A673 (cell line): ENCODE results near the gene EIF2D. TPM values are rescaled to one million over a fixed set of nuclear protein-coding genes. Genes with fewer than 3 reads are reported as not detected.

ENCODE experiments used
- BruUV-seq: library from RNA; stranded (reverse); fragments of 400-500 nt; replicated peaks from 2 replicates; lab custom pipeline; 2021; lab: Mats Ljungman, UMichigan
- CTCF ChIA-PET: fragments of 300-600 bp; sonication (Branson Sonifier 250); formaldehyde crosslinking; loops from one replicate; lab custom pipeline; 2022; ENCODE audit warnings: antibody characterized with exemption; lab: Charles Lee
- POLR2A ChIA-PET: fragments of 300-600 bp; sonication (Branson Sonifier 250); formaldehyde crosslinking; loops from one replicate; lab custom pipeline; 2022; ENCODE audit warnings: antibody characterized with exemption; ENCODE audit not compliant: low non-redundant PET; lab: Charles Lee
- DNase-seq: peaks from one replicate; pipeline ENCODE4 v3.0.0-alpha.2; 2015; ENCODE audit warnings: low spot score
- H3K27ac ChIP-seq: fragments of 200-600 bp; sonication (generic); 2 replicates; pipeline ENCODE4 v1.5.1; 2016; ENCODE audit warnings: mixed run types, low read depth, mild to moderate bottlenecking, mixed read lengths, antibody characterized with exemption, low read length; ENCODE audit not compliant: poor library complexity, severe bottlenecking
- H3K27me3 ChIP-seq: fragments of 200-600 bp; sonication (generic); replicated peaks from 2 replicates; pipeline ENCODE4 v1.6.1; 2017; ENCODE audit warnings: mixed run types, low read depth, mild to moderate bottlenecking, mixed read lengths, antibody characterized with exemption, low read length; ENCODE audit not compliant: insufficient read depth, poor library complexity
- H3K36me3 ChIP-seq: fragments of 200-600 bp; sonication (generic); 2 replicates; pipeline ENCODE4 v1.6.1; 2016; ENCODE audit warnings: mixed run types, mild to moderate bottlenecking, mixed read lengths, antibody characterized with exemption, low read length; ENCODE audit not compliant: insufficient read depth, poor library complexity, severe bottlenecking
- H3K4me1 ChIP-seq: fragments of 200-600 bp; sonication (generic); 2 replicates; pipeline ENCODE4 v1.6.1; 2017; ENCODE audit warnings: mixed run types, mild to moderate bottlenecking, mixed read lengths, antibody characterized with exemption, low read length; ENCODE audit not compliant: insufficient read depth, poor library complexity, severe bottlenecking
- H3K4me3 ChIP-seq: fragments of 200-600 bp; sonication (generic); 2 replicates; pipeline ENCODE4 v1.5.1; 2016; ENCODE audit warnings: low read depth, mixed run types, mild to moderate bottlenecking, mixed read lengths, low read length; ENCODE audit not compliant: poor library complexity, severe bottlenecking
- H3K9me3 ChIP-seq: fragments of 200-600 bp; sonication (generic); 2 replicates; pipeline ENCODE4 v1.6.1; 2016; ENCODE audit warnings: mixed run types, low read depth, mild to moderate bottlenecking, mixed read lengths, antibody characterized with exemption, low read length; ENCODE audit not compliant: poor library complexity, severe bottlenecking
- EZH2 ChIP-seq: fragments of 200-600 bp; sonication (generic); IDR thresholded peaks from 2 replicates; pipeline ENCODE4 v1.6.1; 2017; ENCODE audit warnings: borderline replicate concordance, low read depth, mild to moderate bottlenecking, mixed read lengths, antibody characterized with exemption, low read length; ENCODE audit not compliant: poor library complexity, severe bottlenecking
- intact Hi-C: fragments of 100-400 bp; cut with micrococcal nuclease; formaldehyde crosslinking; loops from one replicate; pipeline ENCODE4 v1.10.0; 2022; ENCODE audit not compliant: unreplicated experiment
- total RNA-seq: library from RNA; stranded (reverse); gene quantifications from 2 replicates; pipeline ENCODE4 v1.2.3, GENCODE V29; 2021
- TF ChIP-seq, protein P1 (sequence below): fragments of 300-800, 200-600 bp; sonication (generic); conservative IDR thresholded peaks from 2 replicates; pipeline ENCODE4 v1.5.1; 2017; ENCODE audit warnings: low read depth, mild to moderate bottlenecking, antibody characterized with exemption, low read length, moderate library complexity, mixed read lengths

EIF2D gene
- total RNA-seq, 1 experiment from 2014 or later: 32.6 TPM

DNA sequence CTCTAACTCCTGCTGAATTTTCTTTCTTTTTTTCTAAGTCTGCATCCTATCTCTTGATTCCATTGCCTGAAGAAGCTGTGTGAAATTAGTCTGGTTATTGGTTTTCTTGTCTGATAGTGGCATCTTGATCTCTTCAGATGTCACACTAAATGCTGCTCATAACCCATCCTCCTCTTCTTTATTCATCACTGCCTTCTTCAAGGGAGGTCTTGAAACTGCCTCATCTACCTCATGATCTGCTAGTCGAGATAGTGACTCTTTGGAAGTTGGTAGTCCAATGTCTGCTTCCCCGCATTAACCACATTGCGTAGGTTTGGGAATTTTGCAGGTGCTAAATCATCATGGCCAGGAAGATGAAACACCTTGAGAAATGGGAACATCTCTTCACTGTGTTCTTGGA is 38.7 kb upstream of the EIF2D start:
- BruUV-seq: no TSS peak
- Histone ChIP-seq H3K9me3 (no peaks in the 10 kb centered on the region), H3K27me3 (no peaks in the 10 kb centered on the region), H3K4me1 (no peaks in the 10 kb centered on the region), H3K36me3 (peaks cover 27% of the 10 kb centered on the region), H3K4me3 (no peak overlapping the region), H3K27ac (no peak overlapping the region)
- TF ChIP-seq, protein P1, sequence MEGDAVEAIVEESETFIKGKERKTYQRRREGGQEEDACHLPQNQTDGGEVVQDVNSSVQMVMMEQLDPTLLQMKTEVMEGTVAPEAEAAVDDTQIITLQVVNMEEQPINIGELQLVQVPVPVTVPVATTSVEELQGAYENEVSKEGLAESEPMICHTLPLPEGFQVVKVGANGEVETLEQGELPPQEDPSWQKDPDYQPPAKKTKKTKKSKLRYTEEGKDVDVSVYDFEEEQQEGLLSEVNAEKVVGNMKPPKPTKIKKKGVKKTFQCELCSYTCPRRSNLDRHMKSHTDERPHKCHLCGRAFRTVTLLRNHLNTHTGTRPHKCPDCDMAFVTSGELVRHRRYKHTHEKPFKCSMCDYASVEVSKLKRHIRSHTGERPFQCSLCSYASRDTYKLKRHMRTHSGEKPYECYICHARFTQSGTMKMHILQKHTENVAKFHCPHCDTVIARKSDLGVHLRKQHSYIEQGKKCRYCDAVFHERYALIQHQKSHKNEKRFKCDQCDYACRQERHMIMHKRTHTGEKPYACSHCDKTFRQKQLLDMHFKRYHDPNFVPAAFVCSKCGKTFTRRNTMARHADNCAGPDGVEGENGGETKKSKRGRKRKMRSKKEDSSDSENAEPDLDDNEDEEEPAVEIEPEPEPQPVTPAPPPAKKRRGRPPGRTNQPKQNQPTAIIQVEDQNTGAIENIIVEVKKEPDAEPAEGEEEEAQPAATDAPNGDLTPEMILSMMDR: no peak
- no peak for TF ChIP-seq EZH2
- POLR2A ChIA-PET: no interaction called here
- intact Hi-C loops: no loop called here
- DNase-seq: no peak
- CTCF ChIA-PET: interaction anchor here (0.6 kb wide), 1 partner anchor 38 kb away, joined by 3 read pairs; no protein-coding TSS in a partner anchor

DNA sequence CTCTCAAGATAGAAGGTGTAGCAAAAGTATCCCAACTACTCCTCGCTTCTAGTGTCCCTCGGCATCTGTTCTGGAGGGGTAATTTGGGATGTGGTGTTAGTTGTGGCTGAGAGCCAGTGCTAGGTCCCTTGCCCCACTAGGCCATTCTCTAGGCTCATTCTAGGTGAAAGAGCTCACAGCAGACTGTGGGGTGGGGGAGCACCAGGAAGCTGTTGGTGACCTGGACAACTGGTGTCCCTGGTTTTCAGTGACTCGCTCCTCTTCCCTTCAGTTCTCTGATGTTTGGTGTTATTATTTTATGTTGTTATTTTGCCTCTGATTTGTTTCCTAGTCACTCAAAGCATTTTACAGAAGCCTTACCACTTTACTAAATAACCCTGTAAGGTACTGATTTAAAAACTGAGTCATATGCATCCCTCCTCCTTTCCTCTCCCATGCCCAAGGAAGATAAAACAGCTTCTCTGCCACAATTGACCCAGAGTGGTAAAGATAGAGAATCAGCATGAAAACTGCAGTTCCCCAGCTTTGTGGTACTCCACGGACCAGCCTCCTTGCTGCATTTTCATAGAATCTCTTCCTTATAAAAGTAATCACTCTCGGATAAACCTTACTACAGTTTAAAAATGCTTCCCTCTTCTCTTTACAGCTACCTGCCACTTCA is 37.1 kb upstream of the EIF2D start:
- BruUV-seq: no TSS peak
- TF ChIP-seq, protein P1: no peak
- TF ChIP-seq EZH2: no peak
- ChIA-PET CTCF (interaction anchor here (1.0 kb wide), 1 partner anchor 11 kb away, joined by 4 read pairs; no protein-coding TSS in a partner anchor), POLR2A (no interaction called here)
- Histone ChIP-seq H3K27ac (no peak overlapping the region), H3K9me3 (no peaks in the 10 kb centered on the region), H3K27me3 (no peaks in the 10 kb centered on the region), H3K4me3 (no peak overlapping the region), H3K4me1 (no peaks in the 10 kb centered on the region), H3K36me3 (peaks cover 27% of the 10 kb centered on the region)
- intact Hi-C loops: no loop called here
- no peak for DNase-seq

DNA sequence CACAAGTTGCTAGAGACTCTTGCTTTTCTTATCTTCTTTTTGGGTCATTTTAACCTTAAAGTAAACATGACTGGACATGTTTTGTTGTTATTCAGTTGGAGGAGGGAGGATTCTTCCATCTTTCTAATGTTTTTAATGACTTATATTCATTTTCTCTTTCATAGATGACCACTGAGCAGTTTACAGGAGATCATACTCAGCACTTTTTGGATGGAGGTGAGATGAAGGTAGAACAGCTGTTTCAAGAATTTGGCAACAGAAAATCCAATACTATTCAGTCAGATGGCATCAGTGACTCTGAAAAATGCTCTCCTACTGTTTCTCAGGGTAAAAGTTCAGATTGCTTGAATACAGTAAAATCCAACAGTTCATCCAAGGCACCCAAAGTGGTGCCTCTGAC is 35.0 kb upstream of the EIF2D start:
- Histone ChIP-seq H3K4me1 (no peaks in the 10 kb centered on the region), H3K27ac (no peak overlapping the region), H3K4me3 (no peak overlapping the region), H3K36me3 (peaks cover 27% of the 10 kb centered on the region), H3K9me3 (no peaks in the 10 kb centered on the region), H3K27me3 (no peaks in the 10 kb centered on the region)
- no TSS peak for BruUV-seq
- TF ChIP-seq EZH2: no peak
- TF ChIP-seq, protein P1: no peak
- ChIA-PET POLR2A (no interaction called here), CTCF (no interaction called here)
- intact Hi-C loops: no loop called here
- DNase-seq: no peak
